ENCODE results near the gene PACRG. TPM values are rescaled to one million over a fixed set of nuclear protein-coding genes. Genes with fewer than 3 reads are reported as not detected.

The PACRG gene
- total RNA-seq, 1 donor from 2014 or later = 10.5 TPM

DNA sequence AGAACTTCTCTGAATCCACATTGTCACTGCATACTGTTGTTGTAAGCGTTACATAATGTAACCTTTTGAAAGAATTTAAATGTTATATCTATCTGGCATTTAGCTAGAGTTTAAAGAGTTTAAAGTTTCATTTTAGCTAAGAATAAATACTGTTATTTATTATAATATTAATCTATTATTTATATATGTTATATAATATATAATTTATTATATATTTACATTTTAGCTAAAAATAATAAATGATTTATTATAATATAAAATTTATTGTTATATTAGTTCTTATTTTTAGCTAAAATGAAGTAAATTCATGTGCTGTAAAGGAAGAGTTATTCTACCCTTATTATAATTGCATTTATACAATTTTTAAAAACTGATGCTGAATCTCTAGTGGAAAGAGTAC lies 431.3 kb downstream of the PACRG start:
- Histone ChIP-seq H3K27ac (replicated peaks) (no peak overlapping the region), H3K4me1 (no peaks in the 10 kb centered on the region), H3K9me3 (replicated peaks) (no peaks in the 10 kb centered on the region), H3K4me3 (no peak overlapping the region), H3K27me3 (ENCODE audit: low read depth) (no peaks in the 10 kb centered on the region), H3K36me3 (no peaks in the 10 kb centered on the region)
- no peak for TF ChIP-seq CTCF (IDR thresholded peaks at IDR 0.05; ENCODE audit: borderline replicate concordance)
- intact Hi-C loops (cut with micrococcal nuclease) = no loop called here
- no peak for DNase-seq

DNA sequence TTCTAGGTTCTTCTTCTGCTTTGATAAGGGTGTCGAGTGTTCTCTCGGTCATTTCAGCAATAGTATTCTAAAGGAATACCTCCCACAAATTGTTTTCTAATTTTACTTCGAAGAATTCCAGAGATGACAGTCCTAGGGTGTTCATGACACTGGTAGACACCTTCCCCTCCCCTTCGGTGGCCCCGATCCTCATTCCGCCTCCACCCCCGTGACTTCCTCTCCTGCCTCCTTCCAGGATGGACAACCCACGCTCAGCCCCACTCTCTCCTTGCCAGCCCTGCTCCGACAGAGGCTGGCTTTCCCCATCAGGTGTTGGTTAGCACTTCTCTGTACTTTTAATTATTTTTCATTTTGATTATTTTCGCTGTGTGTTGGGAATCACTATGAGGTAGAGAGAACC lies 431.9 kb downstream of the PACRG start:
- no peaks in the 10 kb centered on the region for H3K36me3 ChIP-seq
- H3K4me1 ChIP-seq = no peaks in the 10 kb centered on the region
- H3K4me3 ChIP-seq = no peak overlapping the region
- H3K9me3 ChIP-seq (replicated peaks) = no peaks in the 10 kb centered on the region
- no peak for TF ChIP-seq CTCF (IDR thresholded peaks at IDR 0.05; ENCODE audit: borderline replicate concordance)
- no peaks in the 10 kb centered on the region for H3K27me3 ChIP-seq (ENCODE audit: low read depth)
- H3K27ac ChIP-seq (replicated peaks) = no peak overlapping the region
- no peak for DNase-seq
- intact Hi-C loops (cut with micrococcal nuclease) = no loop called here

DNA sequence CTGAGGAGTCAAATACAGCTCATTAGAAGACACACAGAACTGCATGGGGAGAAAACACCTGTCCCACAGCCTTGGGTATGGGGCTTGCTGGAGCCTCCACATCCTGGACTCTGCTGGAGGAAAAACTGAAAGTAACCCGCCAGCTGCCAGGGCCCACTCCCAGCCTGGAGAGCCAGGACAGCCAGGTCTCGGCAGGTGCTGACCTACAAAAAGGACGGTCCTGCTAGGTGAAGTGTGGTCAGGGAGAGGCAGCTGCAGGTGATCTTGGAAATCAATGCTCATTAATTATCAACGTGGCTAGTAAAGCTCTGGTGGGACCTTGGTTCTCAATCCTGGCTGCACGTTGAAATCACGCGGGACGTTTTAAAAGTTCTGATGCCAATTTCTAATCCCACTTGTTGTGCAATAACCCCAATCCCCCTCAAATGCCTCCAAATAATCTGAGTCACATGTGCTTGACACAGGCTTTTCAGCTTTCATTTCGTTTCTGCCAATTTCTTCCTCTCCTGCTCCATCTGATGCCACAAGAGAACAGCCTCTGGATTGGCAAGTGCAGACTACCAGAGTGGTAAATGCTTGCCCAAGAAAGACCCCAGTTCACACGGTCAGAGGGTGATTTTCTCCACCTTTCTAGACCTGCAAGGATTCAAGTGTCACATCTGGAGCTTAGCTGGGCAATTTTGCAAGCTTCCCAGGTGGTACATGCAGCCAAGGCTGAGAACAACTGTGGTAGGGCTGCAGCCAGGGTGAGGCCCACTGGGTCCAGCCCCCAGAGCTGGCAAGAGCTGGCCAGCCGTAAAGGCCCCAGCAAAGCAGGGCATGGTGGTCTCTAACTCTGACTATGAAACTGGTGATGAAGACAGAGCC lies 434.5 kb downstream of the PACRG start:
- intact Hi-C loops (cut with micrococcal nuclease) = no loop called here

GRCh38 chr6:163162874-163163213 lies 435.1 kb downstream of the PACRG start:
- no peak for TF ChIP-seq CTCF (IDR thresholded peaks at IDR 0.05; ENCODE audit: borderline replicate concordance)
- DNase-seq = no peak
- no peaks in the 10 kb centered on the region for H3K4me1 ChIP-seq
- no peak overlapping the region for H3K27ac ChIP-seq (replicated peaks)
- H3K9me3 ChIP-seq (replicated peaks) = no peaks in the 10 kb centered on the region
- no peak overlapping the region for H3K4me3 ChIP-seq
- H3K36me3 ChIP-seq = no peaks in the 10 kb centered on the region
- intact Hi-C loops (cut with micrococcal nuclease) = no loop called here
- H3K27me3 ChIP-seq (ENCODE audit: low read depth) = no peaks in the 10 kb centered on the region

More for the DNA sequence above, 434.5 kb downstream of the PACRG start:
- TF ChIP-seq CTCF (IDR thresholded peaks at IDR 0.05; ENCODE audit: borderline replicate concordance) = no peak
- no peak overlapping the region for H3K4me3 ChIP-seq
- DNase-seq = no peak
- no peaks in the 10 kb centered on the region for H3K27me3 ChIP-seq (ENCODE audit: low read depth)
- no peak overlapping the region for H3K27ac ChIP-seq (replicated peaks)
- no peaks in the 10 kb centered on the region for H3K9me3 ChIP-seq (replicated peaks)
- no peaks in the 10 kb centered on the region for H3K36me3 ChIP-seq
- no peaks in the 10 kb centered on the region for H3K4me1 ChIP-seq

DNA sequence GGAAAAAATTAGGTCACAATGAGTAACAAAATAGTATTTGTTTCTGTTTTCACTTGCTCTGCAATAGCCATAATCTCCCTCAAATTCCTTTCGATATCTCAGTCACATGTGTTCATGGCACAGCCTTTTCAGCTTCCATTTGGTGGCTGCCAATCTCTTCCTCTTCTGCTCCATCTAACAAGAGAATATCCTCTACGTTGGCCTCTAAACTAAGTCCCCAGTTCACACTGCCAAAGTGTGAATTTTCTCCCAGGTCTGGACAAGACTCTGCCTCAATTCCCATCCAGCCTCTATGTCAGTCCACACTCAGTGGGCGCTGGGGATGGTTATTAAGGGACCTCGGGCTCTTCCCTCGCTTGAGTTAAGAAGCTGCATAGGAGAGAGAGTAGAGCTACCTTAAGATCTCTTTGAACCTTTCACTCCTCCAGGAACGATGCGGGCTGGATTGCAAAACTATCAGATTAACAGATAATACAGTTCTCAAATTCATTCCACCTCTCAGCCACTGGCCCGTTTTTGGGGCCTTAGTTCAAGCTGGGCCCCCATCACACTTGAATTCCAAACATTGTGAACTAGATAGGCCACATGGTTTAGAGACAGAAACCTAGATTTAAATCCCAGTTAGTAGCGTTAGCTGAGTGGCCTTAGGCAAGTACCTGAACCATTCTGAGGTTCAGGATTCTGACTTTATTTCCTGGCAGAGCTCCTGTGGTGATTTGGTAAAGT lies 436.6 kb downstream of the PACRG start:
- intact Hi-C loops (cut with micrococcal nuclease) = no loop called here
- Histone ChIP-seq H3K9me3 (replicated peaks) (no peaks in the 10 kb centered on the region), H3K36me3 (no peaks in the 10 kb centered on the region), H3K27me3 (ENCODE audit: low read depth) (no peaks in the 10 kb centered on the region), H3K4me3 (no peak overlapping the region), H3K27ac (replicated peaks) (no peak overlapping the region), H3K4me1 (no peaks in the 10 kb centered on the region)
- no peak for DNase-seq
- no peak for TF ChIP-seq CTCF (IDR thresholded peaks at IDR 0.05; ENCODE audit: borderline replicate concordance)
